ENCODE results near the gene ZAR1.
"Not testable (repeated sequence)": the region's sequence is repeated elsewhere in the genome, so short reads cannot be mapped to it uniquely, and the experiment has no call there.

ZAR1 gene

GRCh38 chr4:48490012-48490679 is at the start of gene ZAR1:
Gene ZAR1, plus strand, starts transcription at chr4:48490252. Its CDS starts 40 bp downstream, at chr4:48490292.
- no peak for DNase-seq (ENCODE audit: low spot score)

GRCh38 chr4:48440914-48441313 is 49.1 kb upstream of the ZAR1 start:
- DNase-seq (ENCODE audit: low spot score): not testable (repeated sequence)

GRCh38 chr4:48445704-48446103 is 44.3 kb upstream of the ZAR1 start:
- DNase-seq (ENCODE audit: low spot score): peak; percentile 15

- DNase-seq (ENCODE audit: low spot score): no peak
These were observed 43.4 kb upstream of the ZAR1 start for GRCh38 chr4:48446642-48447041.

- DNase-seq (ENCODE audit: low spot score): no peak
These were observed 40.9 kb upstream of the ZAR1 start for GRCh38 chr4:48449151-48449550.

GRCh38 chr4:48450740-48451139 is 39.3 kb upstream of the ZAR1 start:
- DNase-seq (ENCODE audit: low spot score): no peak

GRCh38 chr4:48451656-48452055 is 38.4 kb upstream of the ZAR1 start:
- DNase-seq (ENCODE audit: low spot score): not testable (repeated sequence)

GRCh38 chr4:48454591-48454990 is 35.5 kb upstream of the ZAR1 start:
- DNase-seq (ENCODE audit: low spot score): no peak

- DNase-seq (ENCODE audit: low spot score): no peak
These were observed 29.1 kb upstream of the ZAR1 start for GRCh38 chr4:48461000-48461399.

GRCh38 chr4:48462363-48462762 is 27.7 kb upstream of the ZAR1 start:
- no peak for DNase-seq (ENCODE audit: low spot score)

GRCh38 chr4:48467442-48467841 is 22.6 kb upstream of the ZAR1 start:
- no peak for DNase-seq (ENCODE audit: low spot score)

- no peak for DNase-seq (ENCODE audit: low spot score)
These were observed 22.2 kb upstream of the ZAR1 start for GRCh38 chr4:48467891-48468290.

GRCh38 chr4:48470137-48470536 is 19.9 kb upstream of the ZAR1 start:
- DNase-seq (ENCODE audit: low spot score): no peak

GRCh38 chr4:48470570-48470969 is 19.5 kb upstream of the ZAR1 start:
- peak; percentile 5 for DNase-seq (ENCODE audit: low spot score)

GRCh38 chr4:48472794-48473193 is 17.3 kb upstream of the ZAR1 start:
- DNase-seq (ENCODE audit: low spot score): no peak

- no peak for DNase-seq (ENCODE audit: low spot score)
These were observed 14.3 kb upstream of the ZAR1 start for GRCh38 chr4:48475770-48476169.

GRCh38 chr4:48478273-48478672 is 11.8 kb upstream of the ZAR1 start:
- no peak for DNase-seq (ENCODE audit: low spot score)

- DNase-seq (ENCODE audit: low spot score): no peak
These were observed 8.5 kb upstream of the ZAR1 start for GRCh38 chr4:48481581-48481980.

GRCh38 chr4:48483006-48483776 is 6.9 kb upstream of the ZAR1 start, which contains the start of gene SLC10A4:
Gene SLC10A4, plus strand, starts transcription at chr4:48483343. Its CDS starts 219 bp downstream, at chr4:48483562.
- DNase-seq (ENCODE audit: low spot score): no peak

- no peak for DNase-seq (ENCODE audit: low spot score)
These were observed 6.1 kb upstream of the ZAR1 start for GRCh38 chr4:48483777-48484493.

- no peak for DNase-seq (ENCODE audit: low spot score)
These were observed 5.4 kb upstream of the ZAR1 start for GRCh38 chr4:48484494-48485168.

- DNase-seq (ENCODE audit: low spot score): no peak
These were observed 405 bp upstream of the ZAR1 start for GRCh38 chr4:48489683-48490011.

All from activated CD4-positive, alpha-beta T cell treated with anti-CD3 and anti-CD28 coated beads, Interleukin-2, Interleukin-4, amounts not matched to agents 100 ng/mL and 50 ng/mL, durations not matched to agents 16 hours and 8 hours (primary cell).